LNCAP (cell line): ENCODE data around the gene SLC6A15.

ENCODE experiments used
- CTCF ChIP-seq: fragments of 450-650 bp; IDR thresholded peaks from 2 replicates; pipeline ENCODE4 v1.5.1; 2017; ENCODE audit warnings: mild to moderate bottlenecking

Gene SLC6A15

GRCh38 chr12:84912198-84913128 is at the start of gene SLC6A15:
Gene SLC6A15, minus strand, starts transcription at chr12:84912799. Its CDS starts 20,679 bp downstream, at chr12:84892120.
- TF ChIP-seq CTCF: no peak

- no peak for TF ChIP-seq CTCF
Measured at GRCh38 chr12:84960918-84961317, 48.3 kb upstream of the SLC6A15 start.

- no peak for TF ChIP-seq CTCF
Measured at GRCh38 chr12:84955298-84955697, 42.7 kb upstream of the SLC6A15 start.

GRCh38 chr12:84954415-84954814 is 41.8 kb upstream of the SLC6A15 start:
- TF ChIP-seq CTCF: no peak

- no peak for TF ChIP-seq CTCF
Measured at GRCh38 chr12:84950971-84951546, 38.5 kb upstream of the SLC6A15 start.

- TF ChIP-seq CTCF: no peak
Measured at GRCh38 chr12:84946753-84947152, 34.2 kb upstream of the SLC6A15 start.

GRCh38 chr12:84937415-84937814 is 24.8 kb upstream of the SLC6A15 start:
- no peak for TF ChIP-seq CTCF
